AG10803 (cell line): ENCODE results near the gene DMD.
"Not testable (repeated sequence)": the region's sequence is repeated elsewhere in the genome, so short reads cannot be mapped to it uniquely, and the experiment has no call there.

Source experiments
- DNase-seq: peaks from one replicate; pipeline ENCODE4 v3.0.0; 2010; ENCODE audit warnings: low read depth
- H3K4me3 ChIP-seq: 2 replicates; pipeline ENCODE4 v1.5.1; 2011; ENCODE audit warnings: mild to moderate bottlenecking, low read length, control low read depth
- CTCF ChIP-seq: conservative IDR thresholded peaks from 2 replicates; pipeline ENCODE4 v1.5.1; 2011; ENCODE audit warnings: mild to moderate bottlenecking, low read length, control low read depth, inconsistent platforms

DMD gene

GRCh38 chrX:32533848-32534247 is 677.5 kb downstream of the DMD start:
- H3K4me3 ChIP-seq, result no peak overlapping the region
- TF ChIP-seq CTCF, result no peak

GRCh38 chrX:32532262-32532661 is 679.1 kb downstream of the DMD start:
- H3K4me3 ChIP-seq, result no peak overlapping the region
- TF ChIP-seq CTCF, result no peak
- no peak for DNase-seq

More at GRCh38 chrX:32533848-32534247, 677.5 kb downstream of the DMD start:
- no peak for DNase-seq

GRCh38 chrX:32530802-32531403 is 680.4 kb downstream of the DMD start:
- DNase-seq, result peak; percentile 14
- H3K4me3 ChIP-seq, result no peak overlapping the region
- peak; percentile 49 for TF ChIP-seq CTCF

- H3K4me3 ChIP-seq, DNase-seq: not testable (repeated sequence)
Observed at GRCh38 chrX:32528451-32528850, 682.9 kb downstream of the DMD start.

GRCh38 chrX:32525234-32525633 is 686.1 kb downstream of the DMD start:
- no peak for DNase-seq
- H3K4me3 ChIP-seq, result no peak overlapping the region
- no peak for TF ChIP-seq CTCF

- H3K4me3 ChIP-seq, result no peak overlapping the region
- DNase-seq, result no peak
- TF ChIP-seq CTCF, result no peak
Observed at GRCh38 chrX:32524385-32524784, 687.0 kb downstream of the DMD start.

- TF ChIP-seq CTCF, result no peak
- H3K4me3 ChIP-seq, result no peak overlapping the region
Observed at GRCh38 chrX:32520789-32521188, 690.6 kb downstream of the DMD start.

GRCh38 chrX:32514986-32515385 is 696.4 kb downstream of the DMD start:
- no peak for TF ChIP-seq CTCF
- H3K4me3 ChIP-seq, result no peak overlapping the region
- DNase-seq, result no peak

More at GRCh38 chrX:32520789-32521188, 690.6 kb downstream of the DMD start:
- DNase-seq, result no peak
